Testis (tissue), 3 donors: ENCODE data around the gene CLSTN1. TPM values are rescaled to one million over a fixed set of nuclear protein-coding genes. Genes with fewer than 3 reads are reported as not detected.

Source experiments
- DNase-seq: peaks from one replicate; pipeline ENCODE4 v3.0.0-alpha.2; 2019
- H3K27ac ChIP-seq, 2 donors: fragments of 200-600 bp; sonication (generic); one replicate each; pipeline ENCODE4 v1.5.1; 2019
- H3K27me3 ChIP-seq: fragments of 200-600 bp; sonication (generic); one replicate; pipeline ENCODE4 v1.5.1; 2019
- H3K36me3 ChIP-seq: fragments of 200-600 bp; sonication (generic); one replicate; pipeline ENCODE4 v1.5.1; 2017; ENCODE audit warnings: low read depth; ENCODE audit errors: missing control alignments
- H3K4me1 ChIP-seq: fragments of 200-600 bp; sonication (generic); one replicate; pipeline ENCODE4 v1.5.1; 2019
- H3K4me3 ChIP-seq, 2 donors: fragments of 200-600 bp; sonication (generic); one replicate each; pipeline ENCODE4 v1.5.1; 2017 to 2019
- H3K9me3 ChIP-seq: fragments of 200-600 bp; sonication (generic); one replicate; pipeline ENCODE4 v1.5.1; 2017
- CTCF ChIP-seq, 3 experiments: fragments of 450-650 bp in 2 of 3; fragments of 200-600 bp in 1 of 3; sonication (generic) in 1 of 3; IDR thresholded peaks; one replicate each; pipeline ENCODE4 v1.5.1; 2016 to 2019; ENCODE audit warnings: antibody characterized with exemption in 3 of 3, mild to moderate bottlenecking in 2 of 3, moderate library complexity in 1 of 3
- POLR2A ChIP-seq: fragments of 450-650 bp; IDR thresholded peaks from one replicate; pipeline ENCODE4 v1.6.1; 2017; ENCODE audit warnings: antibody characterized with exemption, mild to moderate bottlenecking, moderate library complexity
- WGBS, 2 donors: methylation state at CpG; one replicate each; pipeline ENCODE4 v1.1.5; 2018; 5-methylcytosine and 5-hydroxymethylcytosine counted together
- intact Hi-C: fragments of 100-400 bp; cut with DNase I; formaldehyde crosslinking; loops from one replicate; pipeline ENCODE4 v1.15.1; 2023; ENCODE audit warnings: low total_unique reads
- polyA plus RNA-seq: library from polyadenylated mRNA; stranded (reverse); fragments of 350-450 nt; fragmentation: Illumina TruSeq; extraction: RNeasy Lipid Tissue Mini Kit (QIAGEN cat#74804); gene quantifications from one replicate; pipeline ENCODE4 v1.2.3, GENCODE V29; 2014; ENCODE audit warnings: low read depth, low replicate concordance; ENCODE audit not compliant: insufficient read depth
- total RNA-seq, 2 donors: library from RNA; depleted of rRNA; stranded (reverse); fragments of >200 nt; gene quantifications; one replicate each; pipeline ENCODE4 v1.2.3, GENCODE V29; 2016

The CLSTN1 gene
- total and polyA plus RNA-seq, 3 donors from 2014 or later, result 52.6 to 70.2 (median 60.4) TPM

- WGBS, 2 donors, result 93 to 96% methylated on average over 6 of the region's 6 CpGs
- H3K27me3 ChIP-seq, result no peaks in the 10 kb centered on the region
- H3K27ac ChIP-seq, result no peak overlapping the region
- intact Hi-C loops, result no loop called here
- no peak for DNase-seq
- TF ChIP-seq CTCF (IDR thresholded peaks at IDR 0.05) (no peak), POLR2A (no peak)
- no peaks in the 10 kb centered on the region for H3K4me1 ChIP-seq
- H3K9me3 ChIP-seq, result no peaks in the 10 kb centered on the region
- no peak overlapping the region for H3K4me3 ChIP-seq
- no peaks in the 10 kb centered on the region for H3K36me3 ChIP-seq
Observed at GRCh38 chr1:9760824-9761223, 62.9 kb downstream of the CLSTN1 start.

GRCh38 chr1:9759939-9760338 lies 63.8 kb downstream of the CLSTN1 start:
- H3K4me3 ChIP-seq, result no peak overlapping the region
- TF ChIP-seq CTCF (IDR thresholded peaks at IDR 0.05), result no peak
- TF ChIP-seq POLR2A, result no peak
- H3K9me3 ChIP-seq, result no peaks in the 10 kb centered on the region
- DNase-seq, result no peak
- 94 to 96% methylated on average over 2 of the region's 2 CpGs for WGBS, 2 donors
- no peaks in the 10 kb centered on the region for H3K4me1 ChIP-seq
- H3K27me3 ChIP-seq, result no peaks in the 10 kb centered on the region
- no peak overlapping the region for H3K27ac ChIP-seq
- H3K36me3 ChIP-seq, result no peaks in the 10 kb centered on the region
- intact Hi-C loops, result no loop called here

- Histone ChIP-seq H3K4me1 (no peaks in the 10 kb centered on the region), H3K4me3 (no peak overlapping the region), H3K27me3 (no peaks in the 10 kb centered on the region), H3K36me3 (no peaks in the 10 kb centered on the region), H3K27ac (no peak overlapping the region), H3K9me3 (no peaks in the 10 kb centered on the region)
- DNase-seq, result no peak
- TF ChIP-seq CTCF (IDR thresholded peaks at IDR 0.05), result no peak
- TF ChIP-seq POLR2A, result no peak
- 85 to 89% methylated on average over 10 of the region's 10 CpGs for WGBS, 2 donors
- intact Hi-C loops, result no loop called here
Observed at GRCh38 chr1:9758559-9759121, 65.1 kb downstream of the CLSTN1 start.

GRCh38 chr1:9755441-9755995 lies 68.2 kb downstream of the CLSTN1 start:
- Histone ChIP-seq H3K4me1 (no peaks in the 10 kb centered on the region), H3K4me3 (no peak overlapping the region), H3K27me3 (no peaks in the 10 kb centered on the region), H3K36me3 (no peaks in the 10 kb centered on the region), H3K9me3 (no peaks in the 10 kb centered on the region), H3K27ac (no peak overlapping the region)
- 59 to 64% methylated on average over 10 of the region's 10 CpGs for WGBS, 2 donors
- DNase-seq, result no peak
- no peak for TF ChIP-seq CTCF (IDR thresholded peaks at IDR 0.05)
- no peak for TF ChIP-seq POLR2A
- intact Hi-C loops, result no loop called here

GRCh38 chr1:9753121-9753531 lies 70.6 kb downstream of the CLSTN1 start:
- H3K4me3 ChIP-seq, result no peak overlapping the region
- H3K4me1 ChIP-seq, result no peaks in the 10 kb centered on the region
- H3K27me3 ChIP-seq, result no peaks in the 10 kb centered on the region
- no peak for TF ChIP-seq POLR2A
- TF ChIP-seq CTCF (IDR thresholded peaks at IDR 0.05), result no peak
- intact Hi-C loops, result no loop called here
- H3K36me3 ChIP-seq, result no peaks in the 10 kb centered on the region
- WGBS, 2 donors, result 86 to 88% methylated on average over 6 to 12 of the region's 12 CpGs
- H3K27ac ChIP-seq, result no peak overlapping the region
- DNase-seq, result peak; percentile 41
- no peaks in the 10 kb centered on the region for H3K9me3 ChIP-seq
